PC-9 (cell line): Measurements from ENCODE around the gene ZDHHC3.

Experiments
- CTCF ChIP-seq: fragments of 200-600 bp; sonication (generic); conservative IDR thresholded peaks from 2 replicates; pipeline ENCODE4 v1.6.1; 2017; ENCODE audit warnings: mixed run types, antibody characterized with exemption, mild to moderate bottlenecking, moderate library complexity
- EZH2 ChIP-seq: fragments of 200-600 bp; sonication (generic); IDR thresholded peaks from 2 replicates; pipeline ENCODE4 v1.8.0; 2017; ENCODE audit warnings: antibody characterized with exemption, low read depth

GRCh38 chr3:44877333-44877732 is 98.6 kb downstream of the ZDHHC3 start:
- TF ChIP-seq CTCF = no peak
- TF ChIP-seq EZH2 = no peak
